HG03378 (cell line): ENCODE data around the gene GET4.
"Not testable (repeated sequence)": the region's sequence is repeated elsewhere in the genome, so short reads cannot be mapped to it uniquely, and the experiment has no call there.

Experiments used
- ATAC-seq: cut with Tn5 transposase; IDR thresholded peaks from one replicate; pipeline ENCODE4 v1.9.1; 2021; ENCODE audit warnings: mild to moderate bottlenecking, moderate library complexity; ENCODE audit not compliant: unreplicated experiment

GET4 gene

DNA sequence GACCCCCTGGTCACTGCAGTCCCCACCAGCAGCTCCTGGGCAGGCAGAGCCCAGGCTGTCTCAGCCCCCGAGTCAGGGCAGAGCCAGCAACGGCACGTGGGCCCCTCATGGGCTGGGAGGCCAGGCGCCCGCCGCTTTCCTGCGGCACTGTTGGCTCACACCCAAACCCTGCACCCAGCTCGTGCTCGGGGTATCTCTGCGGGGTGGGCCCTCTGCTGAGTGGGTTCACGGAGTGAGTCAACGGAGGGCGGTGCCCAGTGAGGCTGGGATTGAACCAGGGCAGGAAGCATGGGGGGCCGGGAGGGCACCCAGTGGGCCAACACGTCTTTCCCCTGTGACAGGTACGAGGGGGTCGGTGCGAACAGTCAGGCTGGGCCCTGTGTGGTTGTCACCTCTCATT lies 49.2 kb downstream of the GET4 start:
- no peak for ATAC-seq

DNA sequence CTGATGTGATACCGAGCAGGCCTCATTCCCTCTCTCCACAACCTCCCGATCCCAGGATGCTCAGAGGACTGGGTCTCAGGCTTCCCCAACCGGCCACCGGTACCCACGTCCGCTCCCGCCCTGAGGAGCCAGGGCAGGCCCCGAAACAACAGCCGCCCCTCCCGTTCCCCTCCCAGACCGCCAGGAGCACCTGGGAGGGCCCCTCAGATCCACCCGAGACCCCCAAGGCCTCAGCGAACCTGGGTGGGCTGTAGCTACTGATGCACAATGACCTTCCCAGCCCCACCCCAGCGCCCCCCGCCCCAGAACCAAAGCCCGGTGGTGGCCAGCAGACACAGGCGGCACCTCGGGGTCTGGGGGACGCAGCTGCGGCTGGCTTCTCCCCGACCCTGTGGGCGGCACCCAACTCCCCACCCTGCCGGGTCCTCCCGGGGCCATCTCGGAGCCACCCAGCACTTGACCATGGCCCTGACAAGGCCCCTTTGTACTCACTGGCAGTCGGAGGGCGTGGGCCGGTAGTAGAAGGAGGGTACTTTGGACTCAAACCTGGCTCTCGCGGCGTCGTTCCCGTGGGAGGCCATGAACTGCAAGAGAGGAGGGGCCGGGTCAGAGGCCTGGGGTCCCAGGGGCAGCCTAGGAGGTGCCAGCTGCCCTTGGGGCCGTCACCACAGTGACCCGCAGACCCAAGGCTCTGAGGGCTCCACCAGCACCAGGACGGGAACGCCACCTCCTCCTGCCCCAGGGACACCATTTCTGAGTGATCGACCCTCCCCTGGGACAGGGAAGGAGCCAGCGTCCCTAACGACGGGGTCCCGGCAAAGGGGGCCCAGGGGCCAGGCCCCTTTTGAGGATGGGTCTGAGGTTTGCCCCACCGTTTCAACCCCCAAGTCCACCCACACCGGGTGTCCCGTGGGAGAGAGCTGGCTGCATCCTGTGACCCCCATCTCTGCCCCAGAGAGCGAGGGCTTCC lies 50.0 kb downstream of the GET4 start:
- no peak for ATAC-seq

DNA sequence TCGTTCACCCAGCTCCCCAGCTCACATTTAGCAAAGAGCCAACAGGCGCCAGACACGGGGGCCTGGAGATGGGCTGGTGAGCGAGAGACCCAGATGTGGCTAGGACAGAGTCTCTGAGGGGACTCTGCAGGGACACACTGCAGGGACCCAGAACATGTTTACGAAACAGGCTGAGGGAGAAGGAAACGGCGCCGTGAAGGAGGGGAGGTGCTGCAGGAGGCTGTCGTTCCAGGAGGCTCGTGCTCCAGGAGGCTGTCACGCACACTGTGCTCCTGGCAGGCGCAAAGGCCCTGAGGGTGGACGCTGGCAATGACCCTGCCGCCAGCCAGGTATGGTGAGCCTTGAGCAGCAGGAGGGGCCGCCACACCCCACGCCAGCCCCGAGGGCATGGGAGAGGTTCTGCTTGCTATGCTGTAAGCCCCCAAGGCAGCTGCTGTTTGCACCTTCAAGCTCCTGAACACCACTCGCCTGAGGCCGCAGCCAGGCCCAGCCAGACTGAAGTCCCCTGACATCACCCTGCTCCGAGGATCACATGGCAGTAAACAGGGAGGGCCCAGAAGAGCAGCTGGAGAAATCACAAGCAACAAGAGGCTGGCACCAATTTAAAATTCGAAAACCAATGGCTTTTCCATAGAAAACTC lies 50.8 kb downstream of the GET4 start:
- no peak for ATAC-seq

DNA sequence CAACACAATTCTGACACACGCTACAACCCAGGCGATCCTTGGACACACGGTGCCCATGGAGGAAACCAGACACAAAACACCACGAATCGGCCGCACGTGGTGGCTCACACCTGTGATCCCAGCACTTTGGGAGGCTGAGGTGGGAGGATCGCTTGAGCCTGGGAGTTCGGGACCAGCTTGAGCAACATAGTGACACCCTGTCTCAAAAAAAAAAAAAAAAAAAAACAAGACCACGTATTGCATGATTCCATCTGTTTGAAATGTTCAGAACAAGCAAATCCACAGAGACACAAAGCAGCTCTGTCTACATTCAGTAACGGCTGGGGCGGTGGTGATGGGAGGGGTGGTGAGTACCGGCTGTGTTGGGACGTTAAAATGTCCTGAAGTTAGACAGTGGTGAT lies 53.0 kb downstream of the GET4 start:
- ATAC-seq: no peak

DNA sequence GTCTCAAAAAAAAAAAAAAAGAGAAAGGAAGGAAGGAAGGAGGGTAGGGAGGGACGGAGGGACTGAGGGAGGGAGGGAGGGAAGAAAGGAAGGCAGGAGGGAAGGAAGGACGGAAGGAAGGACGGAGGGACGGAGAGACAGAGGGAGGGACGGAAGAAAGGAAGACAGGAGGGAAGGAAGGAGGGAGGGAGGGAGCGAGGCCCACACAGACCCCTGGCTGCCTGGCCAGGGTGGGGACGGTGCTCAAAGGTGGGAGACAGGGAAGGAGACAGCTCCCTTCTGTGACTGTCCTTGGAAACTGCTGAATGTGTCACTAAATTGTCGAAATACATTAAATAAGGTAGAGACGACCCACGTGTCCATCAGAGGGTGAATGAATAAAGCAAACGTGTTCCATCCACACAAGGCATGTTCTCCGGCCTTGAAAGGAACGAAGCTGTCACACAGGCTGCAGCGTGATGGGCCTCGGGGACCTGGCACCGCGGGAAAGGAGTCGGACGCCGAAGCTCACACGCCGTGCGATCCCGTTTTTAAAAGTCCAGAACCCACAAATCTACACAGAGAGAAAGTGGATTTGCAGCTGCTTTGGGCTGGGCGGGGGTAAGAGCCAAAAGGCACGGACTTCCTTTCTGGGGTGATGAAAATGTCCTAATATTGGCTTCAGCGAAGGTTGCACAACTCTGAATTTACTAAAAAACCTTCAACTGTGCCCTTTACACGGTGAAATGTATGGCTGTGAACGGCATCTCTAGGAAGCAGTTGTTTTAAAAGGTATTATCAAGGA lies 54.8 kb downstream of the GET4 start:
- no peak for ATAC-seq

DNA sequence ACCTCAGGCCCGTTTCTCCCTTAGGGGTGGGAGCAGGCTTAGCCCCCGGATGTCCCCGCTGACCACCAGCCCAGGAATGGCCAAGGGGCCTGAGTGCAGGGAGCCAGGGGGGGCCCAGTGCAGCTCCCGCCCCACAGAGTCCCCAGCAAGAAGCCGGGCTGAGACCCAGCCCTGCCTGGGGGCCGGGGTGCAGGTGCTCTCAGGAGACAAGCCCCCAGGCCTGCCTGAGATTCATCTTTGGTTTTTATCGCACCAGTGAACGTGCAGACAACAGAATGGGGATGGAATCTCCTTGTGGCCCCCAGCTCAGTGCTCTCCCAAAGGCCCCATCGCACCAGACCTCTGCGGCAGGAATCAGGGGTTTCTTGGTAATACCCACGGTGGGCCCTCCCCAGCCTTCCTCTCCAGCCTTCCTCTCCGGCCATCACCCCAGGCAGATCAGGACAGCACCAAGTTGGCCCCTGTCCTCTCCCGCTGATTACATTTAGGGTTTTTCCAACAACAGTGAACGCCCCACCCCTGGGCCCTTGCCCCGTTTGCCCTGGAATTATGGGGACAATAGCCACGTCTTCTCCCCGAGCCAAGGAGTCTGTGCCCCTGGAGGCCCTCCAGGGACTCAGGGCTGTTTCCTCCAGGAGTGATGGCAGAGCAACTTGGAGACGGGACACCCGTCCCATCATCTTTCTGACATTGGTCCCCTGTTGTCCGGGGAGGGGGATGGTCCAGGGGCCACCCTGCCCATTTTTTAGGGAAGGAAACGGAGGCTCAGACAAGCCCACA lies 55.7 kb downstream of the GET4 start:
- ATAC-seq: no peak

DNA sequence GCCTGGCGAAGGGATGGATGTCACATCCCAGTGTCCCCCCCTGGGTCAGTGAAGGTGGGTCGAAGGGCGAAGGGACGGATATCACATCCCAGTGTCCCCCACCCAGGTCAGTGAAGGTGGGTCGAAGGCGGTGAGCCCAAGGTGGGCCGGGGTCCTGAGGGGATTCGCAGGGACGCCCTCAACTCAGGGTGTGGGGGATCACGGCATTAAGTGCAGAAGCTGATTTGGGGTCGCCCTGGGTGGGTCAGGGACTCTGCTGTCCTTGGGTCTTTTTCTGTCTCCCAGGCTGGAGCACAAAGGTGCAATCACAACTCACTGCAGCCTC lies 56.3 kb downstream of the GET4 start:
- no peak for ATAC-seq

DNA sequence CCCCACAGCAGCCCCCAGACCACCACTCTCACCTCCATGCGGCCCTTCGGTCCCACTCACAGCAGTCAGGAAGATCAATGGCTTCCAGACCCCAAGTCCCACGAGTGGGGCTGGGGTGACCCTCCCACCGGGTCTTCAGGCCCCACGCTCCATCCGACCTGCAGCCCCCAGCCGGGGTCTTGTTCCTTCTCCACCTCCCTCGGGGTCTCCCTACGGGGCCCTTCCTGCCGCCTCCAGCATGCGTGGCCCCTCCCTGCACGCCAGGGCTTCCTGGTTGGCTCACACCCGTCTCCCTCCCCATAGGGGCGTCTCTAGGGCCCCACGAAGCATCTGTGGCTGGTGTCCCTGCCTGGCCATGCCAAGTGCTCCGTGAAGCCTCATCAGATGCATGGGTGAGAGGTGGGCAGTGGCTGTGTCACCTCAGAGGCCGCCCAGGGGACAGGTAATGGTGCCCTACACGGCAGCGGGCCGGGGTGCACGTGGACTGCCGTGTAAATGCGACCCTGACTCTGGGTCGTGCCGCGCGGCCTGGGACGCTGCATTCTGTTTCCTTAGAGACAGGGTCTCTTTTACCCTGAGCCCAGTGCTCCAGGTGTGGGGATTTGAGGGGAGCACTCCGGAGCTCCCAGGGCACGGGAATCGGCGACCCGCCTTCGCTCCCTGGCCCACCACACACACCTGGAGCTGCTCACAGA lies 58.3 kb downstream of the GET4 start:
- no peak for ATAC-seq

DNA sequence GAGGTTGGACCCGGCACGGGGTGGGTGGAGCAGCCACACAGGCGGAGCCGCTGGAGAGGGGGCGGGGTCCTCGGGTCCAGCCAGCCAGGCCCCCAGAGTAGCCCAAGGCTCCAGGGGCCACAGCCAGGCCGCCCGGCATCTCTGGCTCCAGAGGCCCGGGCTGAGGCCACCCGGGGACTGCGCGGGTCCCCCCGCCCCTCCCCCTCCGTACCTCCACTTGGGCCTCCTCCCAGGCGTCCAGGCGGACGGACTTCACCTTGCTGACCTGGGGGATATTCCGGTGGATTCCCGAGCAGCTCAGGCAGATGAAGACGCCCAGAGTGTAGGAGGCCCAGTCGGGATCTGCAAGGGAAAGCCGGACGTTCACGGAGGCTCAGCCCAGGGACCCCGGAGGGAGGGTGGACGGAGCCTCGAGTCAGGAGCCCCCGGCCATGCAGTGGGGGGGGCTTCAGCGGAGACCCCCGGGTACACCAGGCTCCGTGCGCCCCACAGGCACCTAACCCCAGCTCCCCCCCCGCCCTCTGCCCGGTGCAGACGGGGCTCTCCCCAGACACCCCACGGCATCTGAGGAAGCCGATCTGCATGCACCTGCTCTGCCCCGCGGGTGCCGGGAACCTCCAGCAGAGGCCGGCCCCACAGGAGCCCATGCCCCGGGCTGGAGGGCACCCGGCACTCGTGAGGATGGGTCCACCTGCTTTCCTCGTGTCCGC lies 59.0 kb downstream of the GET4 start:
- ATAC-seq: no peak

DNA sequence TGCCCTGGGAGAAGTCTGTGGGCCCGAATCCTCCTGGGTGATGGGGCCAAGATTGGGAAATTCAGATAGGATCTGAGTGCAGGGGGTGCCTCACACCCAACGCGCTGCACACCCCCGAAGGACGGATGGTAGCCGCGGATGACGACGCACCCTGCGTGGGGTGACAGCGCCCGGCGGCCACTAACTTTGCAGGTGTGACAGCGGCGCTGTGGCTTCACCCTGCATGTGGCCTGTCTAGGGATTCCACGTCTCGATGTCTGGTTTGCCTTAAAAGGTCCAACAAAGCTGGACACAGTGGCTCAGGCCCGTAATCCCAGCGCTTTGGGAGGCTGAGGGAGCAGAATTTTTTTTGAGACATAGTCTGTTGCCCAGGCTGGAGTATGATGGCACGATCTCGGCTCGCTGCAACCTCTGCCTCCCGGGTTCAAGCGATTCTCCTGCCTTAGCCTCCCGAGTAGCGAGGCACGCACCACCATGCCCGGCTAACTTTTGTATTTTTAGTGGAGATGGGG lies 59.6 kb downstream of the GET4 start:
- ATAC-seq: no peak

DNA sequence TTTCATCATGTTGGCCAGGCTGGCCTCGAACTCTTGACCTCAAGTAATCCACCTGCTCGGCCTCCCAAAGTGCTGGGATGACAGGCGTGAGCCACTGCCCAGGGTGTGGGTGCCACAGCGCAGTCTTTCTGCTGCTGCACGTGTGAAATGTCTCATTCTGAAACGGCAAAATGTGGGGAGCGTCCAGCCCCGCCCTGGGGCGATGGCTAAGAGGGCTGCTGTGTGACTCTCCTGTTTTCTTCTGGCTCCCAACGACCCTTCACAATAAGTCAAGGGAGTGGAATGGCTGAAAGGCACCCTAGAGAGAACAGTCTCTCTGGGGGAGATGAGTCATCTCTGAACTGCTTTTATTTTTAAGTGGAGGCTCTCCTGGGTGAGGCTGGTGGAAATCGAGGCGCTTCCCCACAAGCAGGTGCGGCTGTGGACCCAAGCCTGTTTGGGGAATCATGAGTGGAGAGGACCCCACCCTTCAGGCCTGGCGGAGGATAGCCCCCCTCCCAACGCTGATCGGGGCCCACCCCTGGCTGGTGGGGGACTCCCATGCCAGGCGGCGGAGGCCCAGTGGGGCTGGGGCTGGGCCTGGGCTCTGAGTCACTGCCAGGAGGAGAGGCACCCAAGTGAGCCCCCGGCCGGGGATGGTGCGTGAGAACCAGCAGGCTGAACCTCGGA lies 60.2 kb downstream of the GET4 start:
- ATAC-seq: peak; percentile 85

DNA sequence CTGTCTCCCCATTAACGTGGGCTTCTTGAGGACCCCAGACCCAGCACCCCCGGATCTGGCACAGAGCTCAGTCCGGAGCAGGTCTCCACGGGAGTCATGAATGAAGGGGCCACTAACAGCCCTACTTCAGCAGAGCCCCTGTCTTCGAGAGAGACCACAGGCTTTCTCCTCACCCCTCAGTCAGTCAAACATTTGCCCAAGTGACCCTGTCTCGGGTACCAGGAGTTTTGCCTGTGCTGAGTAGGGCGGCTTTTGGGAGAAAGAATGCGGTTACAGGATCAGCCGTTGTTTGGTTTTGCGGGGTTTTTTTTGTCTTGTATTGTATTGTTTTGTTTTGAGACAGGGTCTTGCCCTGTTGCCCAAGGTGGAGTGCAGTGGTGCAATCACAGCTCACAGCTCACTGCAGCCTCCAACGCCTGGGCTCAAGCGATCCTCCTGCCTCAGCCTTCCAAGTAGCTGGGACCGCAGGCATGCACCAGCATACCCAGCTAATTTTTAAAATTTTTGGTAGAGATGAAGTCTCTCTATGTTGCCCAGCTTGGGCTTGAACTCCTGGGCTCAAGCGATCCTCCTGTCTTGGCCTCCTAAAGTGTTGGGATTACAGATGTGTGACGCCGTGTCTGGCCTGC lies 61.6 kb downstream of the GET4 start:
- no peak for ATAC-seq

DNA sequence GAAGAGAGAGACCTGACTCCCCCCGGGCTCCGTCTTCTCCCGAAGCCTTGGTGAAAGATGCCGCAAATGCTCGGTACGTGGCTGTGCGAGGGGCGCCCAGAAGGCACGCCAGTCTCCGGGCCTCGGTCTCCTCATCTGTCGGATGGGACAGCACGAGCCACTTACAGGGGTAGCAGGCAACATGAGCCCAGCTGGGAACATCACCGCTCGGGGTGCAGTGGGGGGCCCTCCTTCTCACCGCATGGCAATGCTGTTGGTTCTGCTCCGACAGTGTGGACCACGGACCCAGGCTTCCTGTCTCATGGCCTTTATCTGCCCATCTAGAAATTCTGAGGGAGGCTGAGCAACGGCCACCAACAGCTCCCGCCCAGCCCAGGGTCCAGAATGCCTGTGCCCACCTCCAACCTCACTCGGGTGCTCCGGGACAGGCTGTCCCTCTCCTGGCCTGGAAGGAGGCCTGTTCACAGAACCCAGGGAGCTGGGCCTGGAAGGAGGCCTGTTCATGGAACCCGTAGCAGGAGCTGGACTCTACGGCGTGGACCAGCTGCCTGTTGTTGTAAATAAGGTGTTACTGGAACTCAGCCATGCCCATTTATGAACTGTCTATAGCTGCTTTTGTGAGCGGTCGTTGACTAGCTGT lies 62.3 kb downstream of the GET4 start:
- ATAC-seq: no peak

DNA sequence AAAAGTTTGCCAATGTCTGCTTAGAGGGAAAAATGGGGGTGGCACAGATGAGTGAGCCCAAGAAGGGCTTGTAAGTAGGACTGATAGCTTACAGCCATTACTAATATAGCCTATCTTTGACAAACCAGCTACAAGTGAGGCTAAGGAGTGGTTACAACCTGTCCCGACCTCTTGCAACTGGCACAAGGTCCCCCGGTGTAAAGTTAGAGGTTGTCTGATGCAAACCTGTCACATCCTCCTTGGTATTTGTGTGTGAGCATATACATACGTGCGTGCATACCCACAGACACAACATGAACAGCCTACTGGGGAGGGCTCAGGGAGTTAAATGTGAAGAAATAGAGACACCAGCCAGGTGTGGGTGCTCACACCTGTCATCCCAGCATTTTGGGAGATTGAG lies 63.5 kb downstream of the GET4 start:
- no peak for ATAC-seq

DNA sequence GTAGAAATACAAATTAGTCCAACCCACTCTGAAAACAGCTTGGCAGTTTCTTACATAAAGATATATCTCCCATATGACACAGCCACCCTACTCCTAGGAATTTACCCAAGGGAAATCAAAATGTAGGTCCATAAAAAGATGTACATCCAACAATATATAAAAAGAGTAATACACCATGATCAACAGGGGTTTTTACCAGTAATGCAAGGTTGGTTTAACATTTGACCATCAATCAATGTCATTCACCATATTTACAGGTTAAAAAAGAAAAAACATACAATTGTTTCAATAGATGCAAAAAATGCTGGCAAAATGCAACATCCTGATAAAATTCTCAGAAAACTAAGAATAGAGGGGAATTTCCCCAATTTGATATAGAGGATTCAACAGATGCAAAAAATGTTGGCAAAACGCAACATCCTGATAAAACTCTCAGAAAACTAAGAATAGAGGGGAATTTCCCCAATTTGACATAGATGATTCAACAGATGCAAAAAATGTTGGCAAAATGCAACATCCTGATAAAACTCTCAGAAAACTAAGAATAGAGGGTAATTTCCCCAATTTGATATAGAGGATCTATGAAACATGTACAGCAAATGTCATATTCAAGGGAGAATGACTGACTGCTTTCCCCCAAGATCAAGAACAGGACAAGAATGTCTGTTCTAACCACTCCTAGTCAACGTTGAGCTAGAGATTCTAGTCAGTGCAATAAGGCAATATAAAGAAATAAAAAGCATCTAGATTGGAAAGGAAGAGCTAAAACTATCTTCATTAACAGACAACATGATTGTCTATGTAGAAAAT lies 64.5 kb downstream of the GET4 start:
- ATAC-seq: no peak

DNA sequence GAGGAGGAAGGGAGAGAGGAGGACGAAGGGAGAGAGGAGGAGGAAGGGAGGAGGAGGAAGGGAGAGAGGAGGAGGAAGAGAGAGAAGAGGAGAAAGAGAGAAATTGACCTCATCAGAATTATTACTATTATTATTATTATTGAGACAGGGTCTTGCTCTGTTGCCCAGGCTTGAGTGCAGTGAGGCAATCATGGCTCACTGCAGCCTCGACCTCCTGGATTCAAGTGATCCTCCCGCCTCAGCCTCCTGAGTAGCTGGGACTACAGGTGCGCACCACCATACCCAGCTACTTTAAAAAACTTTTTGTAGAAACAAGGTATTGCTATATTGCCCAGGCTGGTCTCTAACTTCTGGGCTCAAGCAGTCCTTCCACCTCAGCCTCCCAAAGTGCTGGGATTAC lies 67.4 kb downstream of the GET4 start:
- not testable (repeated sequence) for ATAC-seq

DNA sequence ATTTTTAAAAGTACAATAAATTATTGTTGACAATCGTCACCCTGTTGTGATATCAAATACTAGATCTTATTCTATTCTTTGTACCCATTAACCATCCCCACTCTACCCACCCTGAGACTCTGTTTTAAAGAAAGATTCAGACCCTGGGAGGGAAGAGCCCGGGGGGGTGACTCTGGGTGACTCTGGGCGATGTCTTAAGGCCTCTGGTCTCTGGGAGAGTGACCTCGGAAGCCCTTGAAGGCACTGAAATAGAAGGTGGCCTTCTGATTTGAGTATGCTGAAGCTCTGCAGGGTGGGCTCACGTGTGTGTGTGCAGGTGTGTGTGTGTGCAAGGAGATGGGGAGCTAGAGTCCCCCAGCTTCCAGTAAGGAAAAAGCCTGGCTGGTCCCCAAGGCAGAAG lies 68.4 kb downstream of the GET4 start:
- no peak for ATAC-seq
